H1 (cell line): ENCODE data around the gene ZBTB38. TPM values are rescaled to one million over a fixed set of nuclear protein-coding genes. Genes with fewer than 3 reads are reported as not detected.

Experiments
- CTCF ChIA-PET: fragments of 300-600 bp; sonication (Branson Sonifier 250); formaldehyde crosslinking; loops from one replicate; lab custom pipeline; 2021; ENCODE audit not compliant: partially characterized antibody; lab: Charles Lee
- POLR2A ChIA-PET: fragments of 300-600 bp; sonication (Branson Sonifier 250); formaldehyde crosslinking; loops from one replicate; lab custom pipeline; 2021; ENCODE audit warnings: inconsistent platforms; ENCODE audit not compliant: partially characterized antibody; lab: Charles Lee
- DNase-seq, 2 experiments: peaks; one replicate each; pipeline versions ENCODE4 v3.0.0 to v3.0.0-alpha.2; 2010 to 2022; ENCODE audit warnings: low spot score in 2 of 2, low read depth in 1 of 2, mixed read lengths in 1 of 2
- FAIRE-seq: peaks from 2 replicates; lab custom pipeline; 2011; peaks lifted over from hg19 to GRCh38; lab: Jason Lieb, UNC
- H2AFZ ChIP-seq: 2 replicates; pipeline ENCODE4 v1.8.1; 2012; ENCODE audit warnings: low read length, inconsistent platforms
- H2AK5ac ChIP-seq: 2 replicates; pipeline ENCODE4 v1.6.1; 2013; ENCODE audit warnings: low read depth, low read length
- H2BK120ac ChIP-seq: replicated peaks from 2 replicates; pipeline ENCODE3; 2013; ENCODE audit warnings: low read depth, low read length, inconsistent platforms
- H2BK12ac ChIP-seq: 2 replicates; pipeline ENCODE4 v1.6.1; 2013; ENCODE audit warnings: low read depth, low read length
- H2BK15ac ChIP-seq: 2 replicates; pipeline ENCODE4 v1.6.1; 2013; ENCODE audit warnings: low read length
- H2BK20ac ChIP-seq: 2 replicates; pipeline ENCODE4 v1.6.1; 2013; ENCODE audit warnings: low read length
- H2BK5ac ChIP-seq: 2 replicates; pipeline ENCODE4 v1.6.1; 2013; ENCODE audit warnings: low read depth, low read length
- H3K14ac ChIP-seq: 2 replicates; pipeline ENCODE4 v1.6.1; 2013; ENCODE audit warnings: inconsistent platforms; ENCODE audit not compliant: insufficient read length
- H3K18ac ChIP-seq: 2 replicates; pipeline ENCODE4 v1.6.1; 2013; ENCODE audit warnings: low read length; ENCODE audit errors: extremely low read depth
- H3K23ac ChIP-seq: 2 replicates; pipeline ENCODE4 v1.6.1; 2013; ENCODE audit warnings: inconsistent platforms; ENCODE audit not compliant: insufficient read length
- H3K23me2 ChIP-seq: 2 replicates; pipeline ENCODE4 v1.6.1; 2013; ENCODE audit warnings: low read depth, low read length
- H3K27ac ChIP-seq: 2 replicates; pipeline ENCODE4 v1.6.1; 2011; ENCODE audit warnings: low read depth, low read length, inconsistent platforms
- H3K27me3 ChIP-seq, 4 experiments: replicated peaks in 1 of 4; 1 replicate in 1 of 4; 2 replicates in 3 of 4; pipeline versions ENCODE4 v1.6.1 to v1.8.1; 2011 to 2013; ENCODE audit warnings: low read length in 3 of 4, mild to moderate bottlenecking in 3 of 4, inconsistent platforms in 2 of 4, mixed read lengths in 2 of 4, moderate library complexity in 1 of 4; ENCODE audit not compliant: control insufficient read depth in 3 of 4, insufficient read depth in 3 of 4; ENCODE audit errors: extremely low read depth in 1 of 4
- H3K36me3 ChIP-seq, 4 experiments: 2 replicates each; pipeline versions ENCODE4 v1.6.1 to v1.8.1; 2011 to 2013; ENCODE audit warnings: mild to moderate bottlenecking in 4 of 4, low read length in 3 of 4, moderate library complexity in 2 of 4, control low read depth in 1 of 4, inconsistent platforms in 1 of 4; ENCODE audit not compliant: insufficient read depth in 4 of 4, control insufficient read depth in 2 of 4
- H3K4ac ChIP-seq: replicated peaks from 2 replicates; pipeline ENCODE3; 2013; ENCODE audit warnings: low read length, low read depth, mixed read lengths, inconsistent platforms; ENCODE audit not compliant: insufficient read length
- H3K4me1 ChIP-seq, 4 experiments: replicated peaks in 1 of 4; 1 replicate in 1 of 4; 2 replicates in 3 of 4; pipeline versions ENCODE4 v1.6.1 to v1.8.1; 2011 to 2013; ENCODE audit warnings: low read length in 3 of 4, inconsistent platforms in 2 of 4, mixed read lengths in 1 of 4; ENCODE audit not compliant: insufficient read depth in 4 of 4, control insufficient read depth in 3 of 4
- H3K4me2 ChIP-seq, 2 experiments: 2 replicates each; pipeline versions ENCODE4 v1.6.1 to v1.8.1; 2011 to 2013; ENCODE audit warnings: low read depth in 2 of 2, low read length in 2 of 2, control low read depth in 1 of 2, inconsistent platforms in 1 of 2, mild to moderate bottlenecking in 1 of 2; ENCODE audit not compliant: insufficient read depth in 1 of 2
- H3K4me3 ChIP-seq, 4 experiments: fragments of 200-600, 300-600 bp in 1 of 4; sonication (generic), shearing (Covaris generic), sonication (Bioruptor Twin) in 1 of 4; 2 replicates each; pipeline versions ENCODE4 v1.5.1 to v1.8.1; 2011 to 2016; ENCODE audit warnings: low read length in 4 of 4, low read depth in 3 of 4, control low read depth in 2 of 4, inconsistent platforms in 2 of 4, mild to moderate bottlenecking in 2 of 4, mixed read lengths in 1 of 4, moderate library complexity in 1 of 4; ENCODE audit not compliant: insufficient read depth in 2 of 4; ENCODE audit errors: extremely low read depth in 1 of 4
- H3K56ac ChIP-seq: replicated peaks from 2 replicates; pipeline ENCODE3; 2013; ENCODE audit warnings: low read depth, mild to moderate bottlenecking, mixed read lengths, low read length, inconsistent platforms; ENCODE audit not compliant: insufficient read length
- H3K79me1 ChIP-seq: 2 replicates; pipeline ENCODE4 v1.6.1; 2013; ENCODE audit warnings: low read depth, low read length, control low read depth
- H3K79me2 ChIP-seq, 2 experiments: 2 replicates each; pipeline versions ENCODE4 v1.6.1 to v1.8.1; 2012 to 2013; ENCODE audit warnings: low read length in 2 of 2, mild to moderate bottlenecking in 2 of 2, inconsistent platforms in 1 of 2; ENCODE audit not compliant: insufficient read depth in 2 of 2, control insufficient read depth in 1 of 2
- H3K9ac ChIP-seq, 4 experiments: replicated peaks in 1 of 4; 1 replicate in 1 of 4; 2 replicates in 3 of 4; pipeline versions ENCODE4 v1.6.1 to v1.8.1; 2011 to 2013; ENCODE audit warnings: low read depth in 3 of 4, low read length in 3 of 4, control low read depth in 2 of 4, mild to moderate bottlenecking in 2 of 4, moderate library complexity in 2 of 4, inconsistent platforms in 1 of 4; ENCODE audit errors: extremely low read depth in 1 of 4
- H3K9me3 ChIP-seq, 2 experiments: 2 replicates each; pipeline versions ENCODE4 v1.6.1 to v1.8.1; 2012 to 2013; ENCODE audit warnings: mild to moderate bottlenecking in 2 of 2, moderate library complexity in 2 of 2, control low read depth in 1 of 2, inconsistent platforms in 1 of 2, low read depth in 1 of 2, low read length in 1 of 2, mixed read lengths in 1 of 2; ENCODE audit not compliant: insufficient read depth in 2 of 2
- H4K20me1 ChIP-seq, 2 experiments: replicated peaks in 1 of 2; 2 replicates each; pipeline versions ENCODE3 to v1.8.1; 2011 to 2013; ENCODE audit warnings: inconsistent platforms in 2 of 2, low read length in 2 of 2, mild to moderate bottlenecking in 1 of 2; ENCODE audit not compliant: insufficient read depth in 2 of 2, control insufficient read depth in 1 of 2
- H4K5ac ChIP-seq: 2 replicates; pipeline ENCODE4 v1.6.1; 2013; ENCODE audit warnings: low read length, low read depth, mixed read lengths, inconsistent platforms; ENCODE audit not compliant: insufficient read length
- H4K8ac ChIP-seq: 2 replicates; pipeline ENCODE4 v1.8.0; 2013; ENCODE audit warnings: mild to moderate bottlenecking, moderate library complexity, low read length, inconsistent platforms; ENCODE audit not compliant: insufficient read depth; ENCODE audit errors: extremely low read depth
- H4K91ac ChIP-seq: replicated peaks from 2 replicates; pipeline ENCODE3; 2013; ENCODE audit warnings: low read length, mixed read lengths, inconsistent platforms; ENCODE audit not compliant: insufficient read length
- CBX5 ChIP-seq: fragments of 300-800, 300-1000 bp; sonication (generic); IDR thresholded peaks from 2 replicates; pipeline ENCODE4 v1.7.1; 2016; ENCODE audit warnings: antibody characterized with exemption, low read length, low read depth
- CBX8 ChIP-seq: fragments of 300-800, 300-1000 bp; sonication (generic); IDR thresholded peaks from 2 replicates; pipeline ENCODE4 v1.7.1; 2016; ENCODE audit warnings: low read depth, low read length, borderline replicate concordance
- CHD1 ChIP-seq: IDR thresholded peaks from 2 replicates; pipeline ENCODE4 v1.6.1; 2012; ENCODE audit warnings: low read depth, low read length, improper control_type of control experiment
- E2F6 ChIP-seq: IDR thresholded peaks from 2 replicates; pipeline ENCODE4 v1.6.1; 2012; ENCODE audit warnings: inconsistent platforms
- GABPA ChIP-seq: IDR thresholded peaks from 2 replicates; pipeline ENCODE4 v1.6.1; 2011; ENCODE audit warnings: mild to moderate bottlenecking, low read length, moderate library complexity, borderline replicate concordance; ENCODE audit not compliant: insufficient read depth
- JUND ChIP-seq: IDR thresholded peaks from 2 replicates; pipeline ENCODE4 v1.6.1; 2011; ENCODE audit warnings: mild to moderate bottlenecking, improper control_type of control experiment, low read length
- KDM4A ChIP-seq: IDR thresholded peaks from one replicate; pipeline ENCODE4 v1.7.1; 2012; ENCODE audit warnings: low read depth, mild to moderate bottlenecking, moderate library complexity, low read length, inconsistent platforms; ENCODE audit not compliant: severe bottlenecking
- KDM5A ChIP-seq: fragments of 200-600 bp; IDR thresholded peaks from 2 replicates; pipeline ENCODE4 v1.7.1; 2012; ENCODE audit warnings: mild to moderate bottlenecking, low read length, inconsistent platforms, mixed read lengths
- POLR2A ChIP-seq, 2 experiments: IDR thresholded peaks; 1 replicate in 1 of 2; 2 replicates in 1 of 2; pipeline ENCODE4 v1.6.1; 2011; ENCODE audit warnings: low read depth in 2 of 2, low read length in 2 of 2, mild to moderate bottlenecking in 2 of 2; ENCODE audit errors: control extremely low read depth in 1 of 2
- POLR2AphosphoS5 ChIP-seq: IDR thresholded peaks from 2 replicates; pipeline ENCODE4 v1.6.1; 2011; ENCODE audit warnings: low read depth, low read length
- POU5F1 ChIP-seq: IDR thresholded peaks from 2 replicates; pipeline ENCODE4 v1.6.1; 2011; ENCODE audit warnings: low read depth, mild to moderate bottlenecking, low read length, moderate library complexity
- RXRA ChIP-seq: IDR thresholded peaks from 2 replicates; pipeline ENCODE4 v1.6.1; 2011; ENCODE audit warnings: low read depth, mild to moderate bottlenecking, low read length, moderate library complexity; ENCODE audit not compliant: insufficient read depth
- SIRT6 ChIP-seq: IDR thresholded peaks from one replicate; pipeline ENCODE4 v1.7.1; 2012; ENCODE audit warnings: low read length, inconsistent platforms
- SUZ12 ChIP-seq: fragments of 200-600 bp; sonication (generic); IDR thresholded peaks from 2 replicates; pipeline ENCODE4 v1.6.1; 2012; ENCODE audit warnings: mild to moderate bottlenecking, inconsistent platforms, low read length, moderate library complexity, mixed read lengths
- TAF7 ChIP-seq: optimal IDR thresholded peaks from 2 replicates; pipeline ENCODE3; 2011; ENCODE audit warnings: low read depth, mild to moderate bottlenecking, inconsistent platforms, low read length, moderate library complexity, borderline replicate concordance
- TCF12 ChIP-seq: IDR thresholded peaks from 2 replicates; pipeline ENCODE4 v1.6.1; 2011; ENCODE audit warnings: low read depth, mild to moderate bottlenecking, low read length
- polyA plus RNA-seq, 7 experiments: library from polyadenylated mRNA; depleted of rRNA in 3 of 7; stranded (reverse) in 5 of 7; unstranded in 2 of 7; fragments of >200 nt in 5 of 7; fragments of 200-250 nt in 2 of 7; gene quantifications; 1 replicate in 5 of 7; 2 replicates in 1 of 7; 4 replicates in 1 of 7; pipeline versions ENCODE4 v1.2.1 to v1.2.3, GENCODE V29; 2011 to 2013; ENCODE audit warnings: missing spikeins in 2 of 7, mixed read lengths in 2 of 7
- total RNA-seq: library from RNA; stranded (reverse); fragmentation: NEBNext Ultra II Directional; extraction: Animal tissue kit (Norgen Biotek cat#: 25700); gene quantifications from 2 replicates; pipeline ENCODE4 v1.2.1, GENCODE V29; 2021

Gene ZBTB38
- total and polyA plus RNA-seq, 2 of the 8 experiments (the other 6 are each of a cell fraction or from before 2014, with no cell fraction given): 4.4 to 10.5 TPM

GRCh38 chr3:141373232-141373631, 4.9 kb downstream of the ZBTB38 start:
- ChIA-PET CTCF (interaction anchor here (0.6 to 4.5 kb wide), 10 partner anchors 9 to 420 kb away, joined by 3 to 31 read pairs (median 6); no protein-coding TSS in a partner anchor), POLR2A (interaction anchor here (0.9 kb wide), 1 partner anchor 20 kb away, joined by 4 read pairs; no protein-coding TSS in a partner anchor)
- Histone ChIP-seq H4K5ac (no peak overlapping the region), H2BK5ac (no peak overlapping the region), H3K9ac (no peak overlapping the region), H3K4ac (no peak overlapping the region), H2BK120ac (peak overlapping the region; percentile 9), H3K14ac (no peak overlapping the region), H3K4me1 (peaks cover 3 to 14% (median 8%) of the 10 kb centered on the region in 4 experiments; a peak in 6 of 7 replicates), H3K4me2 (no peak overlapping the region), H4K8ac (no peak overlapping the region), H3K36me3 (no peaks in the 10 kb centered on the region), H4K91ac (no peak overlapping the region), H3K79me1 (no peaks in the 10 kb centered on the region), H3K23ac (no peak overlapping the region), H2BK20ac (no peak overlapping the region), H2AK5ac (no peak overlapping the region), H2BK12ac (no peak overlapping the region), H3K27ac (no peak overlapping the region), H2AFZ (no peak overlapping the region), H4K20me1 (no peaks in the 10 kb centered on the region), H3K56ac (no peak overlapping the region), H3K9me3 (no peaks in the 10 kb centered on the region), H3K23me2 (no peaks in the 10 kb centered on the region), H3K4me3 (no peak overlapping the region), H3K27me3 (no peaks in the 10 kb centered on the region), H3K18ac (no peak overlapping the region), H2BK15ac (no peak overlapping the region), H3K79me2 (no peaks in the 10 kb centered on the region)
- FAIRE-seq: no peak
- no peak for DNase-seq
- TF ChIP-seq E2F6: no peak
- no peak for TF ChIP-seq CBX8
- no peak for TF ChIP-seq GABPA
- TF ChIP-seq CHD1: no peak
- no peak for TF ChIP-seq KDM5A
- TF ChIP-seq SUZ12: no peak
- TF ChIP-seq POLR2A (IDR thresholded peaks at IDR 0.05; ENCODE audit: control extremely low read depth in 1 of 2, low read depth in 2 of 2, low read length in 2 of 2): no peak
- no peak for TF ChIP-seq RXRA
- no peak for TF ChIP-seq POU5F1
- TF ChIP-seq JUND: no peak
- TF ChIP-seq KDM4A: no peak
- no peak for TF ChIP-seq CBX5
- no peak for TF ChIP-seq TAF7
- no peak for TF ChIP-seq SIRT6
- no peak for TF ChIP-seq POLR2AphosphoS5
- TF ChIP-seq TCF12: no peak
